NCI-H2227 treated with DMSO at 0.1 percent for 48 hours (cell line): Measurements from ENCODE around the gene EGR2.

Experiments
- DNase-seq: peaks from one replicate; lab custom pipeline; 2025; lab: John Stamatoyannopoulos, UW

Gene EGR2

DNA sequence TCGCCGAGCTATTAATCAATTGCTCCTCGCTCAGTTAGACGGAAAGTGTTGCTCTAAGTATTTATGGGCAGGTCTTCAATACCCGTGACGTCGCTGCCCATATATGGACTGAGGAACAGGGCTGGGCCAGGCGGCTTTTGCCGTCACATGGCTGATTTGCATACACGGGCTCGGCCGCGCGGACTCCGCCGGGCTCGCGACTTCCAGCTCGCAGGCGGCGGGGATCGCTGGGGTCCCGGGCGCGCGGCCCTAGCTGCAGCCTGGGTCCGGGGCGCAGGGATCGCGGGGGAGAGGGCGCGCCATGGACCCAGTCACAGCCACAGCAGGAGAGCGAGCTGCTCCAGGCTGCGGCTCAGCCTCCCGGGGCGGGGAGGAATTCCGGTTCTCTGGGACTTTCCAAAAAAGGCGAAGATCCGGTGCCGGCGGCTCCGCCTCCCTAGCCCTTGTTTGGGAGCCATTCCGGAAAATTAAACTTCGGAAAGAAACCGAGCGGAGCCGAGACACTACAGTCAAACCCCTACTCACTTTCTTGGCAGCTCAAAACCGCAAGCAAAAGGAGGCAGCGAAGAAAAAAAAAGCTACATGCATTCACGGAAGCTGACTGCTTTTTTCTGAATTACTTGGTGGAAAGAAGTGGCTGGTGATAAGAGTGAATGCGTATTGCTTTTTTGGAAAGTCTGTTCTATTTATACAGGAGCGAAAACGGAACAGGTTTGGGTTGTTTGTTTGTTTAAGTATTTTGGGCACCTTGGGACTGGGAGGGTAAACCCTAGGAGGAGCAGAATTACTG is at the start of gene EGR2:
Gene EGR2, minus strand, starts transcription at position 36 of the 790 bp plus-strand sequence. CDS start 337 bp downstream, outside the sequence.
- DNase-seq: peak; percentile 53

- no peak for DNase-seq
Measured at GRCh38 chr10:62862447-62862846, 46.3 kb upstream of the EGR2 start.

DNA sequence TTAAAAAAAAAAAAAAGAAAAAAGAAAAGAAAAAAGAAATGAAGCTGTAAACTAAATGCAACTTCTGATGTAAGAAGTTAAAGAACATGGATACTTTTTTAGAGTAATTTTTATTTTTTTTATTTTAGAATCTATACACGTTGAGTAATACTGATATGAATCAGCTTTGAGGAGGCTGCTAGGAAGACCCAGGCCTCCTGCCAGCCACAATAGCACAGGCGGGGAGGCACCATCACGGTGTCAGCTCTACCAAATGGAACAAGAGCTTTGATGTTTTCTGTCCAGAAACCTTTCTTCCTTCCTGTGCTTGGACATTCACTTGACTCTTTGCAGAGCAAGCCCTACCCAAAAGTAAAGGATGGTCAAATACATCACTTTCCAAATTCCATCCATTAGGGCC is 45.3 kb upstream of the EGR2 start:
- no peak for DNase-seq

DNA sequence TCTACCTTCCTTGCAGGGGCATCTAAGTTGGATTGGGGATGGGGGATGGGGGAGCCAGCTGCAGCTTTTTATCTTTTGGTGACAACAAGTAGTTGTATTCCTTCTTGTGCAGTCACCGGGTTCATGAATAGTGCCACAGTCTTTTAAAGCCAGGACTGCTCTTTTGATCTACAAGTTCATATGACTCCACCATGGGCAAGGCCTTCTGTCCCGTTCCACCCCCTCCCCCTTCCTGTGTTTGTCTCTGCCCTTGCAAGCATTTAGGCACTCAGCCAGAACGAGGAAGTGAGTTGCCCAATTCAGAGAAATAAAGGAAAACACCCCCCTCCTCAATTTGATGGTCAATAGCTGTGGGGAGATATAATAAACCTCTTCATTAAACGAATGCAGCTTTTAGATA is 44.8 kb upstream of the EGR2 start:
- no peak for DNase-seq

- no peak for DNase-seq
Measured at GRCh38 chr10:62858364-62858763, 42.2 kb upstream of the EGR2 start.

DNA sequence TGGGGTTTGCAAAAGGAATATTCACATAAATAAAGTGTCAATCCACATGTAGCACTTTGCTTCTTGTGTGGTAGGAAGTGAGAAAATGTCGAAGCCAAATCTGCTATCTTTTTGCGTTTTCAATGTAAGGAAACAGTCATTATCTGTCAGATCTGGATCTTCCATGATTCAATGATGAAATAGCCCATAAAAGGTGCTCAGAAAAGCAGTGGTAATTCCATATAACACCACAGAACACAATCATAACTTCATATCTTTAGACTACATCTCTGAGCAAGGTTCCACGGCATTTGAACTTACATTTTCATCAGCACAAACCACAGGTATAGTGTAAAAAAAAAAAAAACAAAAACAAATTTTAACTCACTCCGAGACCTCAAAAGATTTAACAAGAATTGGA is 39.9 kb upstream of the EGR2 start:
- DNase-seq: no peak

DNA sequence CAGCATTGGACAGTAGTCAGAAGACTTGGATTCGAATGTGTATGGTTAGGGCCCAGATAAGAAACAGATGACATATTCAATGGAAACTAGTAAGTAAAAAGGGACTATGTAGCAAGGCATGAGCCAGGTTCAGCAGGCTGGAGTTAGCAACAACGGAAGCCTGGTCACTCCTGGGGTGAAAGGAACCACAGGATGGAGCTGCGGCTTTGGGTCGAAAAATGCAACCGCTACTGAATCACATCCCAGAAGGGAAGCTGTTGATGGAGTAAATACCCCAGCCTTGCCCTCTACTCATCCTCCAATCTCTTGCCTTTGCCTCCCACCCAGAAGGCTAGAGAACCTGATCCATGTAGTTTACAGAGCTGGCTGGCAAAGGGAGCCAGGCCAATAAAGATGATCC is 37.5 kb upstream of the EGR2 start:
- DNase-seq: no peak

GRCh38 chr10:62852961-62853702 is 37.0 kb upstream of the EGR2 start:
- DNase-seq: no peak

DNA sequence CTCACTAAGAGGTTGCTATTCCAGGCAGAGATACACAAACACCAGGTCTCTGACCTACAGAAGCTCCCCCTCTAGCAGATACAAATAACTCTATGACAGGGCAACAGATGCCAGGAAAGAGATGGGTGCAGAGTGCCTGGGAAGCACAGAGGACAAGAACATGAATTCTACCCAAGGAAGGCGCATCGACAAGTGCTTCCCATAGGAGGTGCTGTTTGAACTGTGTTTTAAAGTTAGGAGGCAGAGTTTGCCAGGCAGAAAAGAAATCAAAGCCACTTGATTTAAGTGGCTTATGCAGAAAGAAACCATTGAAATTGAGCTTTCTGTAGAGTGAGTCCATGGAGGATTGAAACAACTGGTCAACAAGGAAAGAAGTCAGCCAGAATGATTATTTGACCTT is 35.3 kb upstream of the EGR2 start:
- DNase-seq: no peak

DNA sequence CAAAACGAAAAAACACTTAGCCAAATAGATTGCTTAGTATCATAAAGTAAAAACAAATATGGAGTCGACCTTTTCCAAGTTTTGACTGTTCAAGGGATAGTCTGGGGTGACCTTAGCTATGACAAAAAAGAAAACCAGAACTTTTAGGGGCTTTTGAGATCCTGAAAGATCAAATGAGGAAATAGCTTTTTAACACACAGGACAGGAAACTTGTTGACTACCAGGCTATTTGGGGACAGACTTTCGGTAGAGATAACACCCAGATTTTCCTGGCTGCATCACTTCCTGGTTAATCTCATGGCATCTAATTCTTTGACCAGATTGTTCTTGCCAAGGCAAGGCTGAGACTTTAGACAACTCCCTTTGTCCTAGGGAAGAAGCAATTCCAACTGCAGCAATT is 34.5 kb upstream of the EGR2 start:
- DNase-seq: no peak

GRCh38 chr10:62847433-62847832 is 31.3 kb upstream of the EGR2 start:
- no peak for DNase-seq

DNA sequence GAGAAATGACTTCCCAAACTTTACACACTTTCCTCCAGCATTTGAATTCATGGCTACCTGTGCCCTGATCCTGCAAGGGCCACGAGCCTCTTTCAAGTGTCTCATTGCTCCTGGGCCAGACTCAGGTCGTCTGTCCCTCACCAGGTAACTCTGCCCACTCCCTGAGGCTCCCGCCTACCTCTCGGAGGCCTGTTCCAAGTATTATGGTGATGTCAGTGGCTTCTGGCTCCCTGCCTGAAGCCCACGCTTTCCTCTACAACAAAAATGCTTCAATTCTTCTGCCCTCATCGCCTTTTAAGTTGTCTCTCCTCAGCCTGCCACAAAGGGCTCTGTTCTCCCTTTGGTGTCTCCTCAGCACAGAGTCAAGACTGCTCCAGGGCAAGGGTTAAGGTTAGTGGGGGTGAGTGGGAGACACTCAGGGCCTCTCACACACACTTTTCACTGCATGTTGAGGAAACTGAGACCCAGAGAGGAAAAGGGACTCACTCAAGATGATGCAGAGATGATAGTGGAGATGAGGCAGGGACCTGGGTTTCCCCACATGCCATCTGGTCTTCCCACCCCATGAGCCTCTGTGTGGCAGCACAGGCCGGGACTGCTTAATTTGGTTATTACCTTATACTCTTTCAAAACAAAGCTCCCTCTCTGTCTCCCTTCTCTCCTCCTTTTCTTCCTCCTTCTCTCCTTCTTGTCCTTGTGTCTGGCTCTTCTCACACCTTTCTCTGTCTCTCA is 28.3 kb upstream of the EGR2 start:
- no peak for DNase-seq

DNA sequence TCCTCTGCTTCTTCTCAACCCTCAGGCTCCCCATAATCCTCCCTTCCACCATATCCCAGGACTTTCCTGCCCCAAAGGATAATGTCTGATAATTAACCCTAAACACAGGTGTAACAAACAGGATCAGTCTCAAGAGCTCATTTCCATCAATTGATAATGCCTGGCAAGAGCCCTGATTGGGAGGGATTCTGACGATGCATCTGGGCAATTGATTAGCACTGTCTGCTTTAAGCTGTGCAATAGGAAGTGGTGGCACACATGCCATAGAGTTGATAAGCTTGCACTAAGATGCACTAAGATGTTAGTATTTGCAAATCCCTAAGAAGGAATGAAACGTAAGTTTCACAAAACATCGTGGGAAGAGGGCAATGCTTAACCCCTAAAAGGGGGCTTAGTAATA is 27.4 kb upstream of the EGR2 start:
- no peak for DNase-seq

- no peak for DNase-seq
Measured at GRCh38 chr10:62842983-62843382, 26.8 kb upstream of the EGR2 start.

- DNase-seq: no peak
Measured at GRCh38 chr10:62839590-62839989, 23.4 kb upstream of the EGR2 start.

- DNase-seq: no peak
Measured at GRCh38 chr10:62831346-62831745, 15.2 kb upstream of the EGR2 start.

DNA sequence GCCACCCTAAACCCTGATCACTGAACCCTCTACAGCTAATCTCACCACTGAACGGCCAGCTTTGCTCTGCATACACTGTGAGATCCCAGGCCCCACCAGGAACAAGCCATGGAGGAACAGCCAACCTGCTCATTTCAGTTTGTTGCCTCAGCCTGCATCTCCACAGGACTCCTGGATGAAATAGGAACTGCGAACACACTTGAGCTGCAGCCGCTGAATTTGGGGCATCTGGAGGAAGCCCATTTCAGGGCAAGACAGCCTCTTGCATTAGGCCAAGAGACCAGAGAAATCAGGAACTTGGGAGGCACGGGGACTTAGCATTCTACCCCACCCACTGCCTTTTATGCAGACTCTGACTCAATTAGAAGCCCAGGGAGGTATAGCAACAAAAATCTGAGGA is 14.5 kb upstream of the EGR2 start:
- no peak for DNase-seq

DNA sequence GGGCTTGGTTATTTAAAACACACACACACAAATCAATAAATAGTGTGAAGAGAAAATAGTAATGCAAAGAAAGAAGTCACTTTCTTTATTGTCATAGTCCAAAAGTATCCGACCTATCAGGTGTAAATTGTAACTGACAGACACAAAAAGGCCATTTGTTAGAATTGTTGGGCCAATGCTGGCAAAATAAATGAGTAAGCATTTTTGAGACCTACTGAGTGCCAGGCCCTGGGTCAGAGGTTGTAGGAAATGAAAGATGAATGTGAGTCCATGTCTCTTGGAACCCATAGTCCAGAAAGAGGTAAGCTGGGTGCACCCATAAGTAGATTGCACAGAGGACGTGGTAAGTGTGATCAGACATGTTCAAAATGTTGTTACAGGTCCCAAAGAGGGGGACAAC is 13.5 kb upstream of the EGR2 start:
- DNase-seq: no peak

- no peak for DNase-seq
Measured at GRCh38 chr10:62826273-62826672, 10.1 kb upstream of the EGR2 start.

- DNase-seq: no peak
Measured at GRCh38 chr10:62820586-62820985, 4.4 kb upstream of the EGR2 start.

- no peak for DNase-seq
Measured at GRCh38 chr10:62819141-62819920, 3.2 kb upstream of the EGR2 start.

- DNase-seq: no peak
Measured at GRCh38 chr10:62818426-62819011, 2.4 kb upstream of the EGR2 start.
